Body of pancreas (tissue), 4 donors: Measurements from ENCODE around the gene LPP. TPM values are rescaled to one million over a fixed set of nuclear protein-coding genes. Genes with fewer than 3 reads are reported as not detected.

Experiments used
- ATAC-seq: fragments of 150-250 bp; one replicate; pipeline ENCODE4 v1.9.1; 2016
- DNase-seq, 4 donors: peaks; one replicate each; pipeline ENCODE4 v3.0.0-alpha.2; 2019
- H3K27ac ChIP-seq, 4 donors: fragments of 200-600 bp; sonication (generic); 1 replicate in 3 of 4; 2 replicates in 1 of 4; pipeline versions ENCODE4 v1.5.1 to v1.6.1; 2016 to 2019; ENCODE audit warnings: mild to moderate bottlenecking in 1 of 4, mixed read lengths in 1 of 4, moderate library complexity in 1 of 4
- H3K27me3 ChIP-seq, 2 donors: fragments of 200-600 bp; sonication (generic); one replicate each; pipeline ENCODE4 v1.6.0; 2016; ENCODE audit warnings: mild to moderate bottlenecking in 1 of 2
- H3K36me3 ChIP-seq, 2 donors: fragments of 200-600 bp; sonication (generic); replicated peaks in 1 of 2; 2 replicates each; pipeline ENCODE4 v1.5.1; 2016; ENCODE audit warnings: low read depth in 2 of 2; ENCODE audit not compliant: insufficient read depth in 1 of 2
- H3K4me1 ChIP-seq: fragments of 200-600 bp; sonication (generic); one replicate; pipeline ENCODE4 v1.6.0; 2016
- H3K4me3 ChIP-seq, 2 donors: fragments of 200-600 bp; sonication (generic); 1 replicate in 1 of 2; 2 replicates in 1 of 2; pipeline ENCODE4 v1.5.1; 2016 to 2019
- H3K9me3 ChIP-seq, 3 donors: fragments of 200-600 bp; sonication (generic); 1 replicate in 2 of 3; 2 replicates in 1 of 3; pipeline ENCODE4 v1.5.1; 2016
- CTCF ChIP-seq, 7 experiments: fragments of 450-650 bp in 4 of 7; fragments of 200-600 bp in 3 of 7; sonication (generic) in 3 of 7; IDR thresholded peaks; one replicate each; pipeline ENCODE4 v1.5.1; 2016 to 2019; ENCODE audit warnings: antibody characterized with exemption in 7 of 7
- POLR2A ChIP-seq, 3 donors: fragments of 450-650 bp; IDR thresholded peaks; one replicate each; pipeline ENCODE4 v1.6.1; 2016; ENCODE audit warnings: antibody characterized with exemption in 3 of 3, mild to moderate bottlenecking in 2 of 3
- WGBS, 2 donors: methylation state at CpG; one replicate each; pipeline ENCODE4 v1.1.5; 2017; 5-methylcytosine and 5-hydroxymethylcytosine counted together
- intact Hi-C: fragments of 100-400 bp; cut with DNase I; formaldehyde crosslinking; loops from one replicate; pipeline ENCODE4 v1.15.1; 2023
- total RNA-seq, 2 donors: library from RNA; depleted of rRNA; stranded (reverse); fragments of >200 nt; gene quantifications; one replicate each; pipeline ENCODE4 v1.1.0, GENCODE V29; 2016

LPP gene
- total RNA-seq, 2 donors from 2014 or later = 60.6 to 65.1 TPM

GRCh38 chr3:188489639-188490405 is 335.9 kb downstream of the LPP start:
- Histone ChIP-seq H3K27ac (no peak overlapping the region), H3K36me3 (no peaks in the 10 kb centered on the region), H3K27me3 (no peaks in the 10 kb centered on the region), H3K9me3 (no peaks in the 10 kb centered on the region), H3K4me3 (no peak overlapping the region), H3K4me1 (no peaks in the 10 kb centered on the region)
- no peak for ATAC-seq
- TF ChIP-seq POLR2A (IDR thresholded peaks at IDR 0.05) = no peak
- TF ChIP-seq CTCF (IDR thresholded peaks at IDR 0.05) = no peak
- no peak for DNase-seq
- intact Hi-C loops = no loop called here
- 60 to 75% methylated on average over 1 of the region's 1 CpG for WGBS, 2 donors

GRCh38 chr3:188490416-188490815 is 336.5 kb downstream of the LPP start:
- no peaks in the 10 kb centered on the region for H3K36me3 ChIP-seq
- H3K27ac ChIP-seq = no peak overlapping the region
- ATAC-seq (no peak), DNase-seq (no peak)
- H3K4me3 ChIP-seq = no peak overlapping the region
- no peaks in the 10 kb centered on the region for H3K9me3 ChIP-seq
- TF ChIP-seq CTCF (IDR thresholded peaks at IDR 0.05) = no peak
- intact Hi-C loops = no loop called here
- no peaks in the 10 kb centered on the region for H3K27me3 ChIP-seq
- H3K4me1 ChIP-seq = no peaks in the 10 kb centered on the region
- WGBS, 2 donors = 96 to 99% methylated on average over 11 of the region's 11 CpGs

GRCh38 chr3:188491276-188491687 is 337.3 kb downstream of the LPP start:
- intact Hi-C loops = no loop called here
- ATAC-seq (no peak), DNase-seq (no peak)
- H3K36me3 ChIP-seq = no peaks in the 10 kb centered on the region
- no peak overlapping the region for H3K4me3 ChIP-seq
- no peak for TF ChIP-seq CTCF (IDR thresholded peaks at IDR 0.05)
- TF ChIP-seq POLR2A (IDR thresholded peaks at IDR 0.05) = no peak
- H3K27me3 ChIP-seq = no peaks in the 10 kb centered on the region
- no peak overlapping the region for H3K27ac ChIP-seq
- WGBS, 2 donors = 90 to 100% methylated on average over 1 of the region's 1 CpG
- no peaks in the 10 kb centered on the region for H3K4me1 ChIP-seq
- H3K9me3 ChIP-seq = no peaks in the 10 kb centered on the region

- Histone ChIP-seq H3K9me3 (no peaks in the 10 kb centered on the region), H3K4me1 (no peaks in the 10 kb centered on the region), H3K27ac (no peak overlapping the region), H3K36me3 (no peaks in the 10 kb centered on the region), H3K4me3 (no peak overlapping the region), H3K27me3 (no peaks in the 10 kb centered on the region)
- no peak for TF ChIP-seq POLR2A (IDR thresholded peaks at IDR 0.05)
- no peak for TF ChIP-seq CTCF (IDR thresholded peaks at IDR 0.05)
- no peak for ATAC-seq
- DNase-seq = no peak
- 88 to 96% methylated on average over 3 of the region's 3 CpGs for WGBS, 2 donors
- intact Hi-C loops = no loop called here
Observed at GRCh38 chr3:188496390-188496789, 342.4 kb downstream of the LPP start.

- no peak for ATAC-seq
- no peak for DNase-seq
- Histone ChIP-seq H3K4me3 (no peak overlapping the region), H3K27me3 (no peaks in the 10 kb centered on the region), H3K36me3 (no peaks in the 10 kb centered on the region), H3K9me3 (no peaks in the 10 kb centered on the region), H3K27ac (no peak overlapping the region), H3K4me1 (no peaks in the 10 kb centered on the region)
- intact Hi-C loops = no loop called here
- WGBS, 2 donors = 91 to 92% methylated on average over 4 of the region's 4 CpGs
- TF ChIP-seq CTCF (IDR thresholded peaks at IDR 0.05) (no peak), POLR2A (IDR thresholded peaks at IDR 0.05) (no peak)
Observed at GRCh38 chr3:188497021-188497420, 343.1 kb downstream of the LPP start.
